WERI-Rb-1 (cell line): ENCODE results near the gene KCNB1.

ENCODE experiments used
- DNase-seq: peaks from one replicate; pipeline ENCODE4 v3.0.0-alpha.2; 2020
- H3K27ac ChIP-seq: fragments of 250-450 bp; sonication (Bioruptor Pico); 2 replicates; pipeline ENCODE4 v1.5.1; 2020; ENCODE audit warnings: mild to moderate bottlenecking, moderate library complexity
- H3K27me3 ChIP-seq: fragments of 250-450 bp; sonication (Bioruptor Pico); 2 replicates; pipeline ENCODE4 v1.5.1; 2021; ENCODE audit warnings: mild to moderate bottlenecking, low read depth, moderate library complexity; ENCODE audit not compliant: insufficient read depth, severe bottlenecking
- H3K36me3 ChIP-seq: fragments of 250-450 bp; sonication (Bioruptor Pico); 2 replicates; pipeline ENCODE4 v1.5.1; 2020; ENCODE audit warnings: mild to moderate bottlenecking, moderate library complexity
- H3K4me3 ChIP-seq: 2 replicates; pipeline ENCODE4 v1.5.1; 2011; ENCODE audit warnings: low read depth, mild to moderate bottlenecking, control low read depth, low read length
- H3K9me3 ChIP-seq: fragments of 250-450 bp; sonication (Bioruptor Pico); 2 replicates; pipeline ENCODE4 v1.5.1; 2021; ENCODE audit warnings: mild to moderate bottlenecking, moderate library complexity; ENCODE audit not compliant: severe bottlenecking
- CTCF ChIP-seq: IDR thresholded peaks from 2 replicates; pipeline ENCODE4 v1.5.1; 2011; ENCODE audit warnings: low read depth, mild to moderate bottlenecking, control low read depth, inconsistent platforms, low read length

KCNB1 gene

GRCh38 chr20:49477200-49477599 is 5.3 kb downstream of the KCNB1 start:
- H3K4me3 ChIP-seq: no peak overlapping the region
- no peak for DNase-seq
- H3K27ac ChIP-seq: peak overlapping the region; percentile 61
- no peak for TF ChIP-seq CTCF
- H3K27me3 ChIP-seq: no peaks in the 10 kb centered on the region
- H3K36me3 ChIP-seq: peaks cover 68% of the 10 kb centered on the region
- H3K9me3 ChIP-seq: peaks cover 3% of the 10 kb centered on the region

GRCh38 chr20:49476016-49476355 is 6.5 kb downstream of the KCNB1 start:
- no peak for TF ChIP-seq CTCF
- Histone ChIP-seq H3K27me3 (no peaks in the 10 kb centered on the region), H3K36me3 (peaks cover 61% of the 10 kb centered on the region), H3K27ac (peak overlapping the region; percentile 61), H3K4me3 (no peak overlapping the region), H3K9me3 (peaks cover 3% of the 10 kb centered on the region)
- DNase-seq: peak; percentile 54

- Histone ChIP-seq H3K27ac (peak overlapping the region; percentile 61), H3K4me3 (no peak overlapping the region), H3K9me3 (peaks cover 3% of the 10 kb centered on the region), H3K27me3 (no peaks in the 10 kb centered on the region), H3K36me3 (peaks cover 62% of the 10 kb centered on the region)
- peak; percentile 71 for DNase-seq
- TF ChIP-seq CTCF: no peak
Observed at GRCh38 chr20:49475292-49476015, 7.0 kb downstream of the KCNB1 start.

- H3K27ac ChIP-seq: no peak overlapping the region
- H3K4me3 ChIP-seq: no peak overlapping the region
- no peaks in the 10 kb centered on the region for H3K9me3 ChIP-seq
- TF ChIP-seq CTCF: no peak
- DNase-seq: peak; percentile 22
- peaks cover 46% of the 10 kb centered on the region for H3K36me3 ChIP-seq
- no peaks in the 10 kb centered on the region for H3K27me3 ChIP-seq
Observed at GRCh38 chr20:49471397-49471796, 11.1 kb downstream of the KCNB1 start.

GRCh38 chr20:49470922-49471321 is 11.5 kb downstream of the KCNB1 start:
- H3K27me3 ChIP-seq: no peaks in the 10 kb centered on the region
- no peak for DNase-seq
- no peak overlapping the region for H3K4me3 ChIP-seq
- H3K9me3 ChIP-seq: no peaks in the 10 kb centered on the region
- peaks cover 44% of the 10 kb centered on the region for H3K36me3 ChIP-seq
- H3K27ac ChIP-seq: no peak overlapping the region
- TF ChIP-seq CTCF: no peak

GRCh38 chr20:49469060-49469459 is 13.4 kb downstream of the KCNB1 start:
- Histone ChIP-seq H3K27me3 (no peaks in the 10 kb centered on the region), H3K27ac (no peak overlapping the region), H3K4me3 (no peak overlapping the region), H3K9me3 (no peaks in the 10 kb centered on the region), H3K36me3 (peaks cover 30% of the 10 kb centered on the region)
- no peak for TF ChIP-seq CTCF
- no peak for DNase-seq
